ENCODE results near the gene NRM. TPM values are rescaled to one million over a fixed set of nuclear protein-coding genes. Genes with fewer than 3 reads are reported as not detected.

The NRM gene
- total RNA-seq, 1 experiment from 2014 or later: 4.6 TPM

GRCh38 chr6:30703821-30704220 is 13.0 kb upstream of the NRM start:
- in situ Hi-C loops (cut with HindIII; ENCODE audit: low pct_unique_long_range_greater_than_20kb, low sequenced_read_pairs): no loop called here
- no peak for DNase-seq (ENCODE audit: low read depth, low spot score)

- in situ Hi-C loops (cut with HindIII; ENCODE audit: low pct_unique_long_range_greater_than_20kb, low sequenced_read_pairs): no loop called here
- no peak for DNase-seq (ENCODE audit: low read depth, low spot score)
Observed at GRCh38 chr6:30703011-30703410, 12.2 kb upstream of the NRM start.

GRCh38 chr6:30700340-30700739 is 9.6 kb upstream of the NRM start:
- in situ Hi-C loops (cut with HindIII; ENCODE audit: low pct_unique_long_range_greater_than_20kb, low sequenced_read_pairs): no loop called here
- peak; percentile 39 for DNase-seq (ENCODE audit: low read depth, low spot score)

GRCh38 chr6:30696432-30696831 is 5.6 kb upstream of the NRM start:
- DNase-seq (ENCODE audit: low read depth, low spot score): no peak
- in situ Hi-C loops (cut with HindIII; ENCODE audit: low pct_unique_long_range_greater_than_20kb, low sequenced_read_pairs): no loop called here

- no peak for DNase-seq (ENCODE audit: low read depth, low spot score)
- in situ Hi-C loops (cut with HindIII; ENCODE audit: low pct_unique_long_range_greater_than_20kb, low sequenced_read_pairs): no loop called here
Observed at GRCh38 chr6:30691208-30691847, 544 bp upstream of the NRM start.

GRCh38 chr6:30689985-30690384 is 799 bp downstream of the NRM start:
- in situ Hi-C loops (cut with HindIII; ENCODE audit: low pct_unique_long_range_greater_than_20kb, low sequenced_read_pairs): no loop called here
- DNase-seq (ENCODE audit: low read depth, low spot score): no peak

GRCh38 chr6:30689022-30689865 is 1.5 kb downstream of the NRM start:
- in situ Hi-C loops (cut with HindIII; ENCODE audit: low pct_unique_long_range_greater_than_20kb, low sequenced_read_pairs): no loop called here

GRCh38 chr6:30688569-30688968 is 2.2 kb downstream of the NRM start:
- in situ Hi-C loops (cut with HindIII; ENCODE audit: low pct_unique_long_range_greater_than_20kb, low sequenced_read_pairs): no loop called here
- DNase-seq (ENCODE audit: low read depth, low spot score): no peak

More at GRCh38 chr6:30689022-30689865, 1.5 kb downstream of the NRM start:
- no peak for DNase-seq (ENCODE audit: low read depth, low spot score)

GRCh38 chr6:30687659-30688431 is 2.9 kb downstream of the NRM start:
- in situ Hi-C loops (cut with HindIII; ENCODE audit: low pct_unique_long_range_greater_than_20kb, low sequenced_read_pairs): no loop called here
- no peak for DNase-seq (ENCODE audit: low read depth, low spot score)

GRCh38 chr6:30686908-30687658 is 3.7 kb downstream of the NRM start:
- in situ Hi-C loops (cut with HindIII; ENCODE audit: low pct_unique_long_range_greater_than_20kb, low sequenced_read_pairs): no loop called here
- DNase-seq (ENCODE audit: low read depth, low spot score): peak; percentile 65

- DNase-seq (ENCODE audit: low read depth, low spot score): no peak
- in situ Hi-C loops (cut with HindIII; ENCODE audit: low pct_unique_long_range_greater_than_20kb, low sequenced_read_pairs): no loop called here
Observed at GRCh38 chr6:30686009-30686907, 4.5 kb downstream of the NRM start, which contains the start of gene PPP1R18. Gene PPP1R18 (minus strand): TSS chr6:30686645. CDS start chr6:30686018, 627 bp downstream.

GRCh38 chr6:30685157-30686008 is 5.4 kb downstream of the NRM start:
- no peak for DNase-seq (ENCODE audit: low read depth, low spot score)
- in situ Hi-C loops (cut with HindIII; ENCODE audit: low pct_unique_long_range_greater_than_20kb, low sequenced_read_pairs): no loop called here

- in situ Hi-C loops (cut with HindIII; ENCODE audit: low pct_unique_long_range_greater_than_20kb, low sequenced_read_pairs): no loop called here
- no peak for DNase-seq (ENCODE audit: low read depth, low spot score)
Observed at GRCh38 chr6:30684386-30685156, 6.2 kb downstream of the NRM start.

GRCh38 chr6:30683980-30684338 is 6.8 kb downstream of the NRM start:
- no peak for DNase-seq (ENCODE audit: low read depth, low spot score)
- in situ Hi-C loops (cut with HindIII; ENCODE audit: low pct_unique_long_range_greater_than_20kb, low sequenced_read_pairs): no loop called here

- in situ Hi-C loops (cut with HindIII; ENCODE audit: low pct_unique_long_range_greater_than_20kb, low sequenced_read_pairs): no loop called here
Observed at GRCh38 chr6:30683183-30683979, 7.4 kb downstream of the NRM start.

More at GRCh38 chr6:30683183-30683979, 7.4 kb downstream of the NRM start:
- DNase-seq (ENCODE audit: low read depth, low spot score): no peak

Measured in SK-MEL-5 (cell line).